DMS53 (cell line): ENCODE results near the gene SLF2.

Source experiments
- DNase-seq: peaks from one replicate; lab custom pipeline; 2025; lab: John Stamatoyannopoulos, UW

SLF2 gene

DNA sequence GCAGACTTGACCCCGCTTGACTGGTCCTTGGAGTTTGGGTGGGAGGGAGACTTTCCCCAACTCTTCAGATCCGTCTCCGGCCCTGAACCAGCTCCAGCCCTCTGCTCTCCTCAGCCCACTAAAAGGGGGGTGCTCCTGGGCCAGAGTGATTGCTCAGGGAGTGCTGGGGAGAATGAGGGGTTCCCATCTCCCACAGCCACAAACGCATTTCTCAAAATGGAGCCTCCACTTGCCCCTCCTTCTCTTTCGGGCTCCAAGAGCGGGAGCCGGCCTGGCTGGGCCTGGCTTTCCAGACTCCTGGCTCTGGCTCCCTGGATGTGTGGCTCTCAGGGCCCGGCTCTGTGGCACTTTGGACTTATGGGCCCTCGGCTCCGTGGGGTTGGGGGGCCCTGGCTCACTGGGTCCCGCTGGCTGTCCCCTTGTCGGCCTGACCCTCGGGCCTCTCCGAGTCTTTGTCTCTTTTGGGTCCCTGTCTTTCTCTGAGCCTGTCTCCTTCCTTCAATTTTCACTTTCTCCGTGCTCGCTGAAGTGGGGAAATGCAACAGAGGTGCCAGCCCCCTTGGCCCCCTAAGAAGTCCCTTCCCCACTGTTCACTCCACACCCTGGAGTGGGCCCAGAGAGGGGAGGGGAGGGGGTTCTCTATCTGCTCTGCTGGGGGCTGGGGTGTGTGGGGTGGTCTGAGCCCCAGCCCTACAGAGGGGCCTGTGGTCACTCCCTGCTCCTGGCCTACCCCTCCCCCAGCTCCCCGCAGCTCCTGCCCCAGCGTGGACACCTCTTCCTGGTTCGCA is 87.6 kb downstream of the SLF2 start:
- peak; percentile 23 for DNase-seq

DNA sequence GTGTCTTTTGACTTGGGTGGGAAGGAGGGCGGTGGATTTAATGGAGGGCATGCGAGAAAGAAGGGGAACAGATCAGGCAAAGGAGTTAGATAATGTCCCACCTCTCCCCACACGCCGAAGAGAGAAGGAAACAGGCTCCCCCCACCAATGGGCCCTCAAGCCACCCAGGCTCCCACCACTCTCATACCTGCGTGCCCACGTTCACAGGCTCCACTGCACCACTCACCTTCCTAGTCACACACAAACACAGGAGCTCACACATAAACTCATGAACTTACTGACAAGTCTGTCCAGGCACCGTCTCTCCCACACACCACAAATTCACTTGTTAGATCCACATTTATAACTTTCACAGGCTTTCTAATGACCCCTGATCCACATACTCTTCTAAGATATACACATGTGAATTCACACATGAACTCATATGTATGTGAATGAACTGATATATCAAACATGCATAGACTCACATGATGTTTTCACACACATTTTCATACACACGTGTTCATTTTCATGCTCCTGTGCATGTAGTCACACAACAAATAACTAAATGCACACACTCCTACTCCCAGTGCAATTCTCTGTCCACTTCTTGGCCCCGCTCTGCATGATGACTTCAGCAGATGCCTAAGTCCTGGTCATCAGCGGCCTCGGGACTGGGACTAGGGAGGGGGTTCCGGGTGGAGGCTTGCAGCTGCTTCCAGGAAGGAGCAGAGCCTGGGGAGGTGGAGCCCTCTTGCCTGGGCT is 88.3 kb downstream of the SLF2 start:
- no peak for DNase-seq

DNA sequence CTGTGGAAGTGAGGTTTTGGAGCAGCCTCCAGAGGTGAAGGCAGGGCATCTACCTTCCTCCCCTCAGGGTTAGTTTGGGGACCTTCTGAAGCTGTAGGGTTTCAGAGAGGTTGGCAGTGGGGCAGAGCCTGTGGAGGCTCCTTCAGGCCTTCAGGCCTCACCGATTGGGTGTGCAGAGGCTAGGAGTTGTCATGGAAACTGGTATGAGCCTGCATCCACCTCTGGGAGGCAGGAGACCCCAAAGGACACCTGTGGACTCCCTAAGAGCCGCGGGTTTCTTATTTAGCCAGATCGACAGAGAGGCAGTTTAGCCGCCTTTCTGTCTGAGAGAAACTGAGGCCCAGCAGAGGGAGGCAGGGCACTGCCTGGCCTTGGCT is 88.9 kb downstream of the SLF2 start:
- no peak for DNase-seq

DNA sequence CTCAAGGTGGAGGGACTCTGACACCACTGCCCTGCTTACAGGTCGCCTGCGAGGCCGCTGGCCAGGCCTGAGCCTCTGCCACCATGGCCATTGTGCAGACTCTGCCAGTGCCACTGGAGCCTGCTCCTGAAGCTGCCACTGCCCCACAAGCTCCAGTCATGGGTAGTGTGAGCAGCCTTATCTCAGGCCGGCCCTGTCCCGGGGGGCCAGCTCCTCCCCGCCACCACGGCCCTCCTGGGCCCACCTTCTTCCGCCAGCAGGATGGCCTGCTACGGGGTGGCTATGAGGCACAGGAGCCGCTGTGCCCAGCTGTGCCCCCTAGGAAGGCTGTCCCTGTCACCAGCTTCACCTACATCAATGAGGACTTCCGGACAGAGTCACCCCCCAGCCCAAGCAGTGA is 89.7 kb downstream of the SLF2 start:
- no peak for DNase-seq

DNA sequence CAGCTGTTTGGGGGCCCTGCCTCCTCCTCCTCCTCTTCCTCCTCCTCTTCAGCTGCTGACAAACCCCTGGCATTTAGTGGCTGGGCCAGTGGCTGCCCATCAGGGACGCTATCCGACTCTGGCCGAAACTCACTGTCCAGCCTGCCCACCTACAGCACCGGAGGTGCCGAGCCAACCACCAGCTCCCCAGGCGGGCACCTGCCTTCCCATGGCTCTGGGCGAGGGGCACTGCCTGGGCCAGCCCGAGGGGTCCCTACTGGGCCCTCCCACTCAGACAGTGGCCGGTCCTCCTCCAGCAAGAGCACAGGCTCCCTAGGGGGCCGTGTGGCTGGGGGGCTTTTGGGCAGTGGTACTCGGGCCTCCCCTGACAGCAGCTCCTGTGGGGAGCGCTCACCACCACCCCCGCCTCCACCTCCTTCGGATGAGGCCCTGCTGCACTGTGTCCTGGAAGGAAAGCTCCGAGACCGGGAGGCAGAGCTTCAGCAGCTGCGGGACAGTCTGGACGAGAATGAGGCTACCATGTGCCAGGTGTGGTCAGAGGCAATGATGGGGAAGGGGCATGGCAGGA is 91.0 kb downstream of the SLF2 start:
- no peak for DNase-seq

DNA sequence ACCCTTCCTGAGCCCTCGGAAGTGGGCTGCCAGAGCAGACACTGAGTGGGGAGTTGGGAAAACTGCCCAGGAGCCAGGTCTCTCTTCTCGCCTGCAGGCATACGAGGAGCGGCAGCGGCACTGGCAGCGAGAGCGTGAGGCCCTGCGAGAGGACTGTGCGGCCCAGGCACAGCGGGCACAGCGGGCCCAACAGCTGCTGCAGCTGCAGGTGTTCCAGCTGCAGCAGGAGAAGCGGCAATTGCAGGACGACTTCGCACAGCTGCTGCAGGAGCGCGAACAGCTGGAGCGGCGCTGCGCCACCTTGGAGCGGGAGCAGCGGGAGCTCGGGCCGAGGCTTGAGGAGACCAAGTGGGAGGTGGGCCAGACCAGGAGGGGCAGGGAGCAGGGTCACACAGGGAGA is 92.6 kb downstream of the SLF2 start:
- no peak for DNase-seq

DNA sequence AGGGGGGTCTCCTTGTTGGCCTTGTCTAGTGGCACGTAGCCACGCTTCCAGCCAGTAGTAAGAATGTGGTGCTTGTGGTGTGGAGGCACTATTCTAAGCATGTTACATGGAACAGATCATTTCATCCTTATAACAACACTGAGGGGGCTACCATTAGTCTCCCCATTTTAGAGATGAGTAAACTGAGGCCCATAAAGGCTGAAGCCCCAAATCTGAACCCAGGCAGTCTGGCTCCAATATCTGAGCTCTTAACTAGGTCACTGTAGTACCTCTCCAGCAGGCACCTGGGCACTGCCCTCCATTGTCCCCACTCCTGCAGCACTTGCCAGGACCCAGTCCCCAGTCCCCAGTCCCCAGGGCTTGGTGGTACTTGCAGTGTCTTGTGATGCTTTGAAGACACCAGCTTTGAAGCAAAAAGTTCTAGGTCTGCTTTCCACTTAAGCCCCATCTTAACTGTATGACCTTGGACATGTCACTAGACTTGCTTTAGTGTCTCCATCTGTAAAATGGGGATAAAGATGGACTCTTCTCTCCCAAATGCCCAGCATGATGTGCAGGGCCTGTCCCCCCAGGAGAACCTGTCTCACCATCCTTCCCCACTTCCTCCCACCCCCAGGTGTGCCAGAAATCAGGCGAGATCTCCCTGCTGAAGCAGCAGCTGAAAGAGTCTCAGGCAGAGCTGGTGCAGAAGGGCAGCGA is 93.3 kb downstream of the SLF2 start:
- DNase-seq, result no peak

DNA sequence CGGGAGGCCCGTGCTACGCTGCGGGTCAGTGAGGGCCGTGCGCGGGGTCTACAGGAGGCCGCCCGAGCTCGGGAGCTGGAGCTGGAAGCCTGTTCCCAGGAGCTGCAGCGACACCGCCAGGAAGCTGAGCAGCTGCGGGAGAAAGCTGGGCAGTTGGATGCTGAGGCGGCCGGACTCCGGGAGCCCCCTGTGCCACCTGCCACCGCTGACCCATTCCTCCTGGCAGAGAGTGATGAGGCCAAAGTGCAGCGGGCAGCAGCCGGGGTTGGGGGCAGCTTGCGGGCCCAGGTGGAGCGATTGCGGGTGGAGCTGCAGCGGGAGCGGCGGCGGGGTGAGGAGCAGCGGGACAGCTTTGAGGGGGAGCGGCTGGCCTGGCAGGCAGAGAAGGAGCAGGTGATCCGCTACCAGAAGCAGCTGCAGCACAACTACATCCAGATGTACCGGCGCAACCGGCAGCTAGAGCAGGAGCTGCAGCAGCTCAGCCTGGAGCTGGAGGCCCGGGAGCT is 93.9 kb downstream of the SLF2 start:
- peak; percentile 32 for DNase-seq

DNA sequence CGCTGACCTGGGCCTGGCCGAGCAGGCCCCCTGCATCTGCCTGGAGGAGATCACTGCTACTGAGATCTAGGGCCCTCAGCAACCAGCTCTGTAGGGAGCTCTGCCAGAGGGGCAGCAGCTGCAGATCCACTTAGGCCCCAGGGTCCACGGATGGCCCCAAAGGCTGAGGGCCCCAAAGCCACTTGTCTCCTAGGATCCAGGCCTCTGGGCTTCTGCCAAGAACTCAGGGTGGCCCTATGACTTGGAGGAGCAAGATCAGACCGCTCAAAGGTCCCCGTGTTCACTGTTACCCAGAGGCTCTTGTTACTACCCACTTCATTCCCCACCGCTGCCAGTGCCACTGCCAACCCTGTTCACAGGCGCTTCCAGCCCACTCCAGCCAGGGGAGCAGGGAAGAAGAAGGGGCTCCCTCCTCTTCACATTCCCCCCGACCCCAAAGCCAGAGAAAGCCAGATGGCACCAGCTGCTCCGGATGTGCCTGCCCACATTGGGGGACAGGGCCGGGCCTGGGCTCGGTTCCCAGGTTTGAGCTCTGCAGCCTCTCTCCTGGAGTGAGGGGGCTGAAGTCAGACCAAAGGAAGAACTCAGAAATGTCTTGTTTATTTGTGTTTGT is 94.4 kb downstream of the SLF2 start:
- DNase-seq, result no peak

DNA sequence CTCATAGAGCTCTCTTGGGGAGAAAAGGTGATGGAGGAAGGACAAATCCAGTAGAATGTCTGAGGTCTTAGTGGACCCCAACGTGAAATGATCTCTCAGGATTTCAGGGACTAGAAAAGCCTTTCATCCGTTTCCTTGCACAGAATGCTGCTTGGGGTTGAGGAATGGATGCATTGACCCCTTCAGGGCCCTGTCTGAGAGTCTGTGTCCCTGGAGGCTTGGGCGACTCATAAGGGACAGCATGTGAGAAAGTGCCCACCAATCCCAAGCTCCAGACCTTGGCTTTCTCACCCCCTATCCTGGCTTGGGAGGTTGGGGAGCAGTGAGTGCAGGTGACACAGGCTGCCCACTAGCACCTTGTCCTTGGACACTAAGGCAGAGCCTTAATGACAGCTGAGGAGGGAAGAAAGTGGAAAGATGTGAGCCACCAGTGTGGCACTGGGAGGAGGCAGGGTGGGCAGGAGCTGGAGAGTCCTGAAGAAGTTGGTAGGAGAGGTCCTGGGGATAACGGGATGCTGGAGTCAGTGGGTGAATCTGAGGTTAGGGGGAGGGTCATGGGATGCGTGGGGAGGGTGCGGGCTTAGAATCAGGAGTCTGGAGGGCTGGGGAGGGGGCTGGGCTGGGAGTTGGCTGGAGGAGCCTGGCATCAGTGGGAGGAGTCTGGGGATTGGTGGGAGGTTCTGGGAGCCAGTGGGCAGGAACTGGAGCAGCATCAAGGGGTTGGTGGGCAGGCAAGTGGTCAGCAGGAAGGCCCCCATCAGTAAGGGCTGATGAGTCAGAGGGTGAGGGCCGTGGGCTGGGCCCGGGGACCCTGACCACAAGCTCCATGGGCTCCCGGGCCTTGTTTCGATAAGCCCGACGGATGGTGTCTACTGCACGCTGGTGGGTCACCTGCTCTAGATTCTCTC is 95.4 kb downstream of the SLF2 start:
- no peak for DNase-seq

DNA sequence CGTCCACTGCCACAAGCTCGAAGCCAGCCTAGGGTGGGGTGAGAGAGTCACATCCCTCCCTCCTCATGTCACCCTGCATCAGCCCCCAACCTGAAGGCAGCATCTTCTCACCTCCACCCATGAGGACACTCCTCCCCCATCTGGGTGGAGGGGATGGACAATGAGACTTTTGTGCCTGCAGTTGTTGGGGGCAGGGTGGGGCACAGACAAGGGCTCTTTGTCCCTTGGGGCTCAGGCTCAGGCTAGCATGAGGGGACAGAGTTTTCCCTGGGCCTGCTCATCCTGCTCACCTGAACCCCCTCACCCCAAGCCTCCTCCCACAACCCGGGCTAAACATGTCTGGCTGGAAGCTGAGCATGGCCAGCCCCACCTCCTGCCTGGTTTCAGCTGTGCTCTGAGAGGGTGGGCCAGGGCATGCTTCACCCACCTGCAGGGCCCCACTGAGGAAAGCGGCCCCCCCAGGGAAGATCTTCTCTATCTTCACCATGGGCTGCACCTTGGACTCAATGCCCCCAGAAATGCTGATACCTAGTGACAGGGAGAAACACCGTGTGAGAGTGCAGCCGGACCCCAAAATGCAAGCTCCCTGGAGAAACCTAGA is 96.2 kb downstream of the SLF2 start:
- DNase-seq, result no peak

DNA sequence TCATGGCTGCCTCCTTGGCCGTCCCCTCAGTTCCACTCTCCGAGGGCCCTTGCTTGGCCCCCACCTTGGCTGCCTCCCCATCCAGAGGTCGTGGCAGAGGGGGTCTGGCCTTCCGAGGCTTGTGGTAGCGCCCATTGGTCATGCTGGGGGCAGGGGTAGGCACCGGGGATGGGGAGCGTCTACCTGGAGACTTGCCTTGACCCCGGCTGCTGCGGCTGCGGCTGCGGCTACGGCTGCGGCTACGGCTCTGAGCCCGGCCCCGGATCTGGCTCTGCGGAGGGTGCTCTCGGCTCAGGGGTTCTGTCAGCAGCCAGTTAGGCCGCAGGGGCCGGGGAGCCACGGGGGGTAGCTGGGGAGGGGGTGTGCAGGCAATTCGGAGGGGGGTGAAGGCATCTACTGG is 97.6 kb downstream of the SLF2 start:
- no peak for DNase-seq

DNA sequence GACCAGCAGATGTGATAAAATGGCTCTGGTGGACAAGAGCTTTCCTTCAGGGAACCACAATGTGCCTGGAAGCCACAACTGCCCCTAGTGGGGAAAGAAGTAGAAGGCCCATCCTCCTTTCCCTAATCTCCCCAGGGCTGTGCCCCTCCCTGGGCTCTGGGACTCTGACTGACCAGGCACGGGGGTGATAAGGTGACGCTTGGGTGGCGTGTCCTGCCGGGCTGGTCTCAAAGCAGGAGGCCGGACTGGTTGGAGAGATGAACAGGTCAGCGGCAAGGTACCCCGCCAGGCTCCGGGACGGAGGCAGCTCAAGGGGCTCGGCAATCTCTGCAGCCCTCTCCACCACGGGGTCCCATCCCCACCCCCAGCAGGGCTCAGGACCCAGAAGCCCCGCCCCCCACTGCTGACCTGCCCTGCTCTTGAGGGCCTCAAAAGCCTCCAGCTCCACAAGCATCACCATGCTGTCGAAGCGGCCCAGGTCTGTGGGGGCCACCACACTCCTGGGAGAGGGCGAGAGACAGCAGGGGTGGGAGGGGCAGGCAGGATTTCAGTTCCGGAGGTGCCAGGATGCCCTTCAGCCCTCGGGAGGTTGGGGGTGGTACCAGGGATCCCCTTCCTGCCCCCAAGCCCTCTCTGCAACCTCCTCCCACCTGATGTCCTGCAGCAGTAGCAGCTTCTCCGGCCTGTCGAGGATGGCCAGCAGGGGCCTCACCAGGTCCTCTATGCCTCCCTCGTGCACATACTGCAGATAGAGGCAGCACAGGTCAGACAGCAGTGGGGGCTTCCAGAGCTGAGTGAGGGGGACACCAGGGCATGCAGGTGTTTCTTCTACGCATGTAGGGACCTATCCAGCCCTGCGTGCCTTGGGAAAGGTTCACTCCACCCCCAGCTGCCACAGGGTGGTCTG is 99.0 kb downstream of the SLF2 start:
- peak; percentile 40 for DNase-seq

DNA sequence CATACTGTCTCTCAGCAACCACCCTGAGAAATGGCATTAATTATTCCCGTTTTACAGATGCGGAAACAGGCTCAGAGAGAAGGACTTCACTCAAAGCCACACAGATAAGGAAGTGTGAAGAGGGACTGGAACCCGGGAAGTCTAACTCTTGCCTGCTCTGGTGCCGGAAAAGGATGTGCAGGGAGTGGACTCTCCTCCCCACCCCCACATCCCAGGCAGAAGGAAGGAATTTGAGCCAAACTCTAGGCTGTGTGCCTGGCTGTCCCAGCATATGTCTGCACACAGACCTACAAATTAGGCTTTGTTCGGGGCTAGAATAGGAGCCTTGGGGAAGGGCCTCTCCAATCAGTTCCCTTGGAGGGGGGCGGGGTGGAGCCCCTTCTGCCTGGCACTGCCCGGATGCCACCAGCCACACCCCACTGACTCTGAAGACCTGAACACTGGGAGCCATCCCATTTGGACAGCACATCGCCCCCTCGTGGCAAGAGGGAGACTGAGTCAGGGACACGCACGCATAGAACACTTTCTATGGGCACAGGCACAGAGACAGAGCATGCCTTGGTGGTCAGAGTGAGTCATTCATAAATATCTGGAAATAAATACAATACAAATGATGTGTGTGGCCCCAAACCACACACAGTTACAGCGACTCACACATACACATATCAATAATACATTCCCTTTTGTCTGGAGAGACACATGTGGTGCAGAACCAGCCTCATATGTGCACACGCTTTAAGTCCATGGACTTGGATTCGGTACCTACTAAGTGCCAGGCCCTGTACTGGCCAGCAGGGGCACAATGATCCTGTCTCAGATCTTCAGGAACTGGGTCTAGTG is 100.0 kb downstream of the SLF2 start:
- DNase-seq, result peak; percentile 91

DNA sequence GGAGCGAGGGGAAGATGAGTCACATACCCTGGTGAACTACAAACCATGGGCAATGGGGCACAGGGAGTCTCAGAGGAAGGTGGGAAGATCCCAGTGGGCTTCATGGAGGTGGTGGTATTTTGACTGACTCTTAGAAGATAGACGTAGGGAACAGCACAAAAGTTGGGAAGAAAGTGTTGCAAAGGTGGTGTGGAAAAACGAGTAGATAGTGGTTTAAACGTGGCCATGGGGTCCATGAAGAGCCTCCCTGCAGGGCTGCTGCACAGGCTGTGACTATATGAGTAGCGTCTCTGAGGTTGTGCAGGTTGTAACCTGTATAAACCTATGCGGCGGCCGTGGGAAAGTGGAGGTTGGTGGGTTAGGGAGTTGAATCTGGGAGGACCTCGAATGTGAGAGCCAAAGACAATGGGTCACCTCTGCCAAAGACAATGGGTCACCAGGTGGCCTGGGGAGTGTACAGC is 100.6 kb downstream of the SLF2 start:
- no peak for DNase-seq

DNA sequence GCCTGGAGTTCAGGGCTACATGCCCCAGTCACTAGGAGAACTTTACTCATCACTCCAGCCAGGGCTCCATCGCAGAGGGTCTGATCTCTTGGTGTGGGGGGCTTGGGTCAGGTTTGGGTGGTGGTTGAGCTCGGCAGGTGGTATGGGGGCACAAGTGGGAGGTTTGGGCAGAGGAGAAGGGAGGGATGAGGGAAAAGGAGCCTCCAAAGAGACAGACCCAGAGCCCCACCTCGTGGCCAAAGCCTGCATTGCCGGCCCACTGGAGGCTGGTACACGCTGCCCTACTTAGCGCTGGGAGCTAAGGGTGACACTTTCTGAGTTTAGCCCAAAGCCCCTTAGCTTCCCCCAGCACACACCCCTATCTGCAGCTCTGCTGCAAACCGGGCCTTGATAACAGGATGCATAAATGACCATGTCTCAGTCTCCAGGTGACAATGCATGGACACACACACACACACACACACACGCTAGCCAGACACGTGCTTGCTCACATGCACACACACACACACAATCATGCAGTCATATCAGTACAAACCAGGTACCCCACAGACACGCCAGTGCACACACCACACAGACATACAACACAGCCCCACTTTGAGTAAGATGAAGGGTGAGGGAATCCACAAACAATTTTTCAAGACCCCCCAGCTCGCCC is 101.6 kb downstream of the SLF2 start:
- DNase-seq, result peak; percentile 75
